ENCODE data around the gene ANKS1B.

Gene ANKS1B

DNA sequence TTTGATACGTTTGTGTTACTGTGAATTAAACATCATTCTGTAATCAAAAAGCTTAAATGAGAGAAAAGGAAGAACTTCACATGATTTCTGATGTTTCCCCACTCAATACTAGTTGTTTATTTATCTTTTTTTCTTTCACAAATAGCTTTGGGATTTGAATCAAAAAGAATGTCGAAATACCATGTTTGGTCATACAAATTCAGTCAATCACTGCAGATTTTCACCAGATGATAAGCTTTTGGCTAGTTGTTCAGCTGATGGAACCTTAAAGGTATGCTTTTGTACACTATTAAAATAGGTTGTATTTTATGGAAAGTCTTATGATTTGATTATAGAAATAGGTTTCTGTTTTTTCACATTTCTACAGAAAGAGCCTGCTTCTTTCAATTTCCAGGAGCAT lies 1298.1 kb downstream of the ANKS1B start:
- no peak for TF ChIP-seq CTCF (IDR thresholded peaks at IDR 0.05; ENCODE audit: extremely low read depth, insufficient read depth, missing control alignments)
- in situ Hi-C loops (cut with MboI; ENCODE audit: low pct_unique_long_range_greater_than_20kb, low sequenced_read_pairs, unreplicated experiment) = no loop called here
- no peak for DNase-seq (ENCODE audit: low spot score)

Measured in GM13977 (cell line).